WERI-Rb-1 (cell line): ENCODE measurements around the gene DLL3.

Source experiments
- DNase-seq: peaks from one replicate; pipeline ENCODE4 v3.0.0-alpha.2; 2020
- H3K27ac ChIP-seq: fragments of 250-450 bp; sonication (Bioruptor Pico); 2 replicates; pipeline ENCODE4 v1.5.1; 2020; ENCODE audit warnings: mild to moderate bottlenecking, moderate library complexity
- H3K27me3 ChIP-seq: fragments of 250-450 bp; sonication (Bioruptor Pico); 2 replicates; pipeline ENCODE4 v1.5.1; 2021; ENCODE audit warnings: mild to moderate bottlenecking, low read depth, moderate library complexity; ENCODE audit not compliant: insufficient read depth, severe bottlenecking
- H3K36me3 ChIP-seq: fragments of 250-450 bp; sonication (Bioruptor Pico); 2 replicates; pipeline ENCODE4 v1.5.1; 2020; ENCODE audit warnings: mild to moderate bottlenecking, moderate library complexity
- H3K4me3 ChIP-seq: 2 replicates; pipeline ENCODE4 v1.5.1; 2011; ENCODE audit warnings: low read depth, mild to moderate bottlenecking, control low read depth, low read length
- H3K9me3 ChIP-seq: fragments of 250-450 bp; sonication (Bioruptor Pico); 2 replicates; pipeline ENCODE4 v1.5.1; 2021; ENCODE audit warnings: mild to moderate bottlenecking, moderate library complexity; ENCODE audit not compliant: severe bottlenecking
- CTCF ChIP-seq: IDR thresholded peaks from 2 replicates; pipeline ENCODE4 v1.5.1; 2011; ENCODE audit warnings: low read depth, mild to moderate bottlenecking, control low read depth, inconsistent platforms, low read length

The DLL3 gene

GRCh38 chr19:39543477-39543857, 44.7 kb downstream of the DLL3 start:
- DNase-seq: no peak
- no peak for TF ChIP-seq CTCF

GRCh38 chr19:39544226-39544903, 45.6 kb downstream of the DLL3 start:
- no peaks in the 10 kb centered on the region for H3K9me3 ChIP-seq
- H3K4me3 ChIP-seq: no peak overlapping the region
- no peak for TF ChIP-seq CTCF
- H3K27ac ChIP-seq: no peak overlapping the region
- no peaks in the 10 kb centered on the region for H3K27me3 ChIP-seq
- no peak for DNase-seq
- no peaks in the 10 kb centered on the region for H3K36me3 ChIP-seq

More at GRCh38 chr19:39543477-39543857, 44.7 kb downstream of the DLL3 start:
- Histone ChIP-seq H3K36me3 (no peaks in the 10 kb centered on the region), H3K27me3 (no peaks in the 10 kb centered on the region), H3K4me3 (no peak overlapping the region), H3K9me3 (no peaks in the 10 kb centered on the region), H3K27ac (no peak overlapping the region)

- Histone ChIP-seq H3K27me3 (no peaks in the 10 kb centered on the region), H3K4me3 (no peak overlapping the region), H3K36me3 (no peaks in the 10 kb centered on the region), H3K9me3 (no peaks in the 10 kb centered on the region), H3K27ac (no peak overlapping the region)
- DNase-seq: no peak
- TF ChIP-seq CTCF: no peak
These were observed 46.2 kb downstream of the DLL3 start for GRCh38 chr19:39544911-39545310.

- Histone ChIP-seq H3K27me3 (no peaks in the 10 kb centered on the region), H3K27ac (no peak overlapping the region), H3K36me3 (no peaks in the 10 kb centered on the region), H3K4me3 (no peak overlapping the region), H3K9me3 (no peaks in the 10 kb centered on the region)
- TF ChIP-seq CTCF: no peak
- DNase-seq: no peak
These were observed 47.9 kb downstream of the DLL3 start for GRCh38 chr19:39546599-39546998.

- Histone ChIP-seq H3K4me3 (no peak overlapping the region), H3K9me3 (no peaks in the 10 kb centered on the region), H3K27ac (no peak overlapping the region), H3K36me3 (no peaks in the 10 kb centered on the region), H3K27me3 (peaks cover 29% of the 10 kb centered on the region)
- no peak for DNase-seq
- no peak for TF ChIP-seq CTCF
These were observed 51.5 kb downstream of the DLL3 start for GRCh38 chr19:39550197-39550596.

- TF ChIP-seq CTCF: no peak
- H3K4me3 ChIP-seq: no peak overlapping the region
- H3K36me3 ChIP-seq: no peaks in the 10 kb centered on the region
These were observed 54.4 kb downstream of the DLL3 start for GRCh38 chr19:39553082-39553652.

More at GRCh38 chr19:39553082-39553652, 54.4 kb downstream of the DLL3 start:
- Histone ChIP-seq H3K27ac (no peak overlapping the region), H3K9me3 (no peaks in the 10 kb centered on the region), H3K27me3 (peaks cover 52% of the 10 kb centered on the region)
- DNase-seq: no peak
